B cell (primary cell): Measurements from ENCODE around the gene ZNF547. TPM values are rescaled to one million over a fixed set of nuclear protein-coding genes. Genes with fewer than 3 reads are reported as not detected.

Source experiments
- ATAC-seq: fragments of 200-7000 bp; cut with Tn5 transposase; one replicate; pipeline ENCODE4 v1.10.0; 2021; ENCODE audit warnings: low read depth, mild to moderate bottlenecking, moderate number of reproducible peaks, moderate library complexity
- CTCF ChIA-PET: fragments of 350-600 bp; sonication (Branson Sonifier 250); formaldehyde crosslinking; loops from one replicate; lab custom pipeline; 2021; ENCODE audit warnings: antibody characterized with exemption, inconsistent platforms; lab: Charles Lee
- POLR2A ChIA-PET: fragments of 350-600 bp; sonication (Branson Sonifier 250); formaldehyde crosslinking; loops from one replicate; lab custom pipeline; 2021; ENCODE audit warnings: antibody characterized with exemption; lab: Charles Lee
- DNase-seq: peaks from one replicate; pipeline ENCODE4 v3.0.0; 2013
- H2AFZ ChIP-seq: 2 replicates; pipeline ENCODE4 v1.6.1; 2012; ENCODE audit warnings: mild to moderate bottlenecking, low read depth, low read length; ENCODE audit not compliant: insufficient read depth, poor library complexity, severe bottlenecking
- H3K27ac ChIP-seq, 2 donors: 1 replicate in 1 of 2; 2 replicates in 1 of 2; pipeline ENCODE4 v1.5.1; 2012 to 2013; ENCODE audit warnings: low read length in 2 of 2, mild to moderate bottlenecking in 2 of 2, moderate library complexity in 1 of 2
- H3K27me3 ChIP-seq, 4 experiments: fragments of 200-600 bp in 1 of 4; sonication (generic) in 1 of 4; replicated peaks in 1 of 4; 1 replicate in 2 of 4; 2 replicates in 2 of 4; pipeline versions ENCODE4 v1.6.1 to v1.7.0; 2013 to 2016; ENCODE audit warnings: low read length in 3 of 4, mild to moderate bottlenecking in 2 of 4, mixed read lengths in 1 of 4, moderate library complexity in 1 of 4; ENCODE audit not compliant: insufficient read depth in 4 of 4, control insufficient read depth in 3 of 4; ENCODE audit errors: control extremely low read depth in 1 of 4
- H3K36me3 ChIP-seq, 2 experiments: replicated peaks in 1 of 2; 1 replicate in 1 of 2; 2 replicates in 1 of 2; pipeline versions ENCODE4 v1.6.1 to v1.7.1; 2013; ENCODE audit warnings: low read length in 1 of 2; ENCODE audit not compliant: insufficient read depth in 2 of 2, control insufficient read depth in 1 of 2; ENCODE audit errors: control extremely low read depth in 1 of 2, extremely low read depth in 1 of 2
- H3K4me1 ChIP-seq, 2 donors: fragments of 200-600 bp in 1 of 2; sonication (generic) in 1 of 2; 1 replicate in 1 of 2; 2 replicates in 1 of 2; pipeline versions ENCODE4 v1.5.1 to v1.6.1; 2013 to 2017; ENCODE audit warnings: low read length in 2 of 2; ENCODE audit not compliant: control insufficient read depth in 2 of 2, insufficient read depth in 2 of 2
- H3K4me2 ChIP-seq: replicated peaks from 2 replicates; pipeline ENCODE3; 2012; ENCODE audit warnings: mild to moderate bottlenecking, low read depth, low read length; ENCODE audit not compliant: poor library complexity, severe bottlenecking
- H3K4me3 ChIP-seq, 5 experiments: fragments of 200-600 bp in 1 of 5; sonication (generic) in 1 of 5; 1 replicate in 3 of 5; 2 replicates in 2 of 5; pipeline versions ENCODE4 v1.5.1 to v1.7.0; 2011 to 2016; ENCODE audit warnings: low read length in 4 of 5, mild to moderate bottlenecking in 4 of 5, low read depth in 2 of 5, control low read depth in 1 of 5, moderate library complexity in 1 of 5; ENCODE audit not compliant: insufficient read depth in 1 of 5; ENCODE audit errors: control extremely low read depth in 1 of 5, extremely low read depth in 1 of 5
- H3K79me2 ChIP-seq: fragments of 200-600 bp; sonication (generic); one replicate; pipeline ENCODE4 v1.6.0; 2016; ENCODE audit warnings: low read length; ENCODE audit not compliant: control insufficient read depth, insufficient read depth
- H3K9ac ChIP-seq: fragments of 200-600 bp; sonication (generic); 2 replicates; pipeline ENCODE4 v1.6.1; 2017; ENCODE audit warnings: mild to moderate bottlenecking, low read length, moderate library complexity
- H3K9me3 ChIP-seq, 3 donors: one replicate each; pipeline versions ENCODE4 v1.6.1 to v1.7.1; 2013; ENCODE audit warnings: low read length in 2 of 3; ENCODE audit not compliant: control insufficient read depth in 2 of 3, insufficient read depth in 1 of 3; ENCODE audit errors: control extremely low read depth in 1 of 3
- H4K20me1 ChIP-seq: 2 replicates; pipeline ENCODE4 v1.6.0; 2012; ENCODE audit warnings: mild to moderate bottlenecking, low read length; ENCODE audit not compliant: insufficient read depth, control insufficient read depth, poor library complexity, severe bottlenecking
- H3K27ac Mint-ChIP-seq: one replicate; pipeline ENCODE4 v1.8.0; 2021; ENCODE audit warnings: mixed read lengths
- H3K27me3 Mint-ChIP-seq: one replicate; pipeline ENCODE4 v1.8.0; 2021; ENCODE audit warnings: mixed read lengths
- H3K4me1 Mint-ChIP-seq: one replicate; pipeline ENCODE4 v1.8.0; 2021; ENCODE audit warnings: mixed read lengths
- H3K4me3 Mint-ChIP-seq: one replicate; pipeline ENCODE4 v1.8.0; 2021; ENCODE audit warnings: mixed read lengths
- H3K9me3 Mint-ChIP-seq: one replicate; pipeline ENCODE4 v1.8.0; 2022; ENCODE audit warnings: mixed read lengths; ENCODE audit not compliant: insufficient read depth
- CTCF ChIP-seq: fragments of 200-600 bp; IDR thresholded peaks from one replicate; pipeline ENCODE4 v1.8.0; 2022; ENCODE audit warnings: antibody characterized with exemption, mild to moderate bottlenecking
- EZH2 ChIP-seq: IDR thresholded peaks from 2 replicates; pipeline ENCODE4 v1.6.1; 2012; ENCODE audit warnings: borderline replicate concordance, low read depth, mild to moderate bottlenecking, moderate library complexity, low read length; ENCODE audit not compliant: insufficient read depth, poor library complexity, severe bottlenecking
- WGBS: methylation state at CpG from one replicate; pipeline ENCODE4 v1.1.5; 2013; ENCODE audit warnings: missing lambda C conversion rate; ENCODE audit not compliant: insufficient coverage; 5-methylcytosine and 5-hydroxymethylcytosine counted together
- intact Hi-C: fragments of 100-400 bp; cut with micrococcal nuclease; formaldehyde crosslinking; loops from one replicate; pipeline ENCODE4 v1.10.0; 2022
- polyA plus RNA-seq: library from polyadenylated mRNA; depleted of rRNA; stranded (reverse); fragments of >200 nt; gene quantifications from 2 replicates; pipeline ENCODE4 v1.2.3, GENCODE V29; 2012
- total RNA-seq, 2 donors: library from RNA; stranded (reverse); fragments of 120-200 nt in 1 of 2; gene quantifications; 1 replicate in 1 of 2; 2 replicates in 1 of 2; pipeline versions ENCODE4 v1.2.3 to v1.2.4, GENCODE V29; 2013 to 2022

ZNF547 gene
- total and polyA plus RNA-seq, 2 donors (not counting 1 experiment from before 2014, with no cell fraction given) = 2.6 to 9.7 TPM

GRCh38 chr19:57350877-57351805 lies 12.2 kb upstream of the ZNF547 start, which contains the start of gene ZNF304:
ZNF304 (plus strand) TSS chr19:57351271; CDS start chr19:57351665, 394 bp downstream.
- peak; percentile 90 for DNase-seq
- Histone ChIP-seq H3K27ac (peak within 1 kb of the TSS; percentile 50 to 86), H3K4me3 (peak within 1 kb of the TSS; percentile 66 to 97 (median 87)), H3K79me2 (peaks cover 27% of the 10 kb centered on the region), H3K4me2 (peak within 1 kb of the TSS; percentile 93), H4K20me1 (no peaks in the 10 kb centered on the region), H3K36me3 (peaks cover 18 to 24% of the 10 kb centered on the region in 2 experiments), H3K9ac (peak within 1 kb of the TSS; percentile 88), H3K27me3 (no peaks in the 10 kb centered on the region), H2AFZ (peak within 1 kb of the TSS; percentile 89), H3K9me3 (peaks cover 0 to 20% (median 0%) of the 10 kb centered on the region in 3 donors), H3K4me1 (peaks cover 15 to 19% of the 10 kb centered on the region in 2 donors)
- Mint-ChIP-seq H3K27ac (peak within 1 kb of the TSS; percentile 90), H3K4me1 (peaks cover 31% of the 10 kb centered on the region), H3K27me3 (peaks cover 4% of the 10 kb centered on the region), H3K9me3 (peaks cover 5% of the 10 kb centered on the region), H3K4me3 (peak within 1 kb of the TSS; percentile 97)
- WGBS = 4% methylated on average over 57 of the region's 57 CpGs
- peak; percentile 100 for ATAC-seq
- TF ChIP-seq EZH2 (no peak), CTCF (no peak)
- CTCF ChIA-PET = no interaction called here
- POLR2A ChIA-PET = interaction anchor here (1.0 kb wide), 1 partner anchor 12 kb away, joined by 5 read pairs; the partner anchor contains the start of genes TRAPPC2B and ZNF547
- intact Hi-C loops = loop anchor here (1.0 kb wide), 5 partner anchors 12 to 111 kb away; partner anchors contain the start of genes TRAPPC2B, ZNF17, ZNF460 and ZNF543
